SK-N-SH (cell line): ENCODE data around the gene IQSEC3. TPM values are rescaled to one million over a fixed set of nuclear protein-coding genes. Genes with fewer than 3 reads are reported as not detected.

ENCODE experiments used
- CTCF ChIA-PET: fragments of 300-600, 350-600 bp; formaldehyde crosslinking; extraction: SDS; loops from one replicate; lab custom pipeline; 2021; lab: Yijun Ruan, JAX
- POLR2A ChIA-PET: fragments of 350-600 bp; sonication (Branson Sonifier 250); formaldehyde crosslinking; extraction: SDS; loops from one replicate; lab custom pipeline; 2020; ENCODE audit warnings: antibody characterized with exemption, inconsistent platforms; lab: Yijun Ruan, JAX
- DNase-seq: peaks from one replicate; pipeline ENCODE4 v3.0.0; 2012
- H2AFZ ChIP-seq: fragments of 200-600 bp; sonication (generic); 2 replicates; pipeline ENCODE4 v1.8.1; 2016; ENCODE audit warnings: antibody characterized with exemption, mild to moderate bottlenecking, low read depth
- H3F3A ChIP-seq: fragments of 200-600 bp; sonication (generic); replicated peaks from 2 replicates; pipeline ENCODE3; 2016; ENCODE audit warnings: antibody characterized with exemption, mild to moderate bottlenecking; ENCODE audit not compliant: insufficient read depth
- H3K27ac ChIP-seq, 2 experiments: fragments of 200-500 bp in 1 of 2; fragments of 200-600 bp in 1 of 2; sonication (Bioruptor generic) in 1 of 2; sonication (generic), shearing (Covaris generic) in 1 of 2; 2 replicates each; pipeline versions ENCODE4 v1.5.1 to v1.6.1; 2014 to 2016; ENCODE audit warnings: low read depth in 2 of 2, inconsistent platforms in 1 of 2, low read length in 1 of 2, mild to moderate bottlenecking in 1 of 2, mixed read lengths in 1 of 2
- H3K27me3 ChIP-seq: fragments of 200-600 bp; sonication (generic), shearing (Covaris generic); 2 replicates; pipeline ENCODE4 v1.6.1; 2016; ENCODE audit warnings: mixed run types; ENCODE audit not compliant: insufficient read depth
- H3K36me3 ChIP-seq, 2 experiments: fragments of 200-500 bp in 1 of 2; fragments of 200-600 bp in 1 of 2; sonication (Bioruptor generic) in 1 of 2; sonication (generic) in 1 of 2; replicated peaks in 1 of 2; 2 replicates each; pipeline versions ENCODE3 to v1.5.1; 2014 to 2016; ENCODE audit warnings: low read length in 1 of 2, mild to moderate bottlenecking in 1 of 2; ENCODE audit not compliant: insufficient read depth in 2 of 2, control insufficient read depth in 1 of 2
- H3K4me1 ChIP-seq, 2 experiments: fragments of 200-500 bp in 1 of 2; fragments of 200-600 bp in 1 of 2; sonication (Bioruptor generic) in 1 of 2; sonication (generic), shearing (Covaris generic) in 1 of 2; 2 replicates each; pipeline versions ENCODE4 v1.5.1 to v1.6.1; 2014 to 2016; ENCODE audit warnings: low read depth in 1 of 2, low read length in 1 of 2, mixed run types in 1 of 2; ENCODE audit not compliant: insufficient read depth in 2 of 2, control insufficient read depth in 1 of 2
- H3K4me2 ChIP-seq: fragments of 200-600 bp; sonication (generic), shearing (Covaris generic); 2 replicates; pipeline ENCODE4 v1.6.1; 2017; ENCODE audit warnings: mixed run types
- H3K4me3 ChIP-seq, 2 experiments: fragments of 200-500 bp in 1 of 2; fragments of 200-600 bp in 1 of 2; sonication (Bioruptor generic) in 1 of 2; sonication (generic), shearing (Covaris generic) in 1 of 2; 2 replicates each; pipeline versions ENCODE4 v1.5.1 to v1.8.1; 2014 to 2016; ENCODE audit warnings: low read depth in 2 of 2, inconsistent platforms in 1 of 2, low read length in 1 of 2, mild to moderate bottlenecking in 1 of 2, mixed read lengths in 1 of 2, moderate library complexity in 1 of 2
- H3K79me2 ChIP-seq: fragments of 200-600 bp; sonication (generic); 2 replicates; pipeline ENCODE4 v1.8.1; 2017; ENCODE audit warnings: mild to moderate bottlenecking; ENCODE audit not compliant: insufficient read depth
- H3K9ac ChIP-seq: fragments of 200-600 bp; sonication (generic); 2 replicates; pipeline ENCODE4 v1.6.1; 2017; ENCODE audit warnings: mixed run types
- H3K9me2 ChIP-seq: fragments of 200-600 bp; sonication (generic); 2 replicates; pipeline ENCODE4 v1.6.1; 2017; ENCODE audit warnings: mixed run types
- H3K9me3 ChIP-seq: fragments of 200-600 bp; sonication (generic); 2 replicates; pipeline ENCODE4 v1.6.1; 2017; ENCODE audit warnings: mixed run types, mild to moderate bottlenecking, moderate library complexity
- H4K20me1 ChIP-seq: fragments of 200-600 bp; sonication (generic); 2 replicates; pipeline ENCODE4 v1.6.1; 2017; ENCODE audit warnings: mild to moderate bottlenecking, mixed run types; ENCODE audit not compliant: insufficient read depth
- ELF1 ChIP-seq: IDR thresholded peaks from 2 replicates; pipeline ENCODE4 v1.4.0; 2012
- EZH2phosphoT487 ChIP-seq: fragments of 200-600 bp; sonication (generic); IDR thresholded peaks from 2 replicates; pipeline ENCODE4 v1.6.1; 2017; ENCODE audit warnings: low read depth, mixed run types, mild to moderate bottlenecking, antibody characterized with exemption, moderate library complexity, borderline replicate concordance
- FOXJ3 ChIP-seq: sonication (generic); formaldehyde crosslinking; IDR thresholded peaks from 2 replicates; pipeline ENCODE4 v1.5.1; 2020; ENCODE audit warnings: mild to moderate bottlenecking, missing genetic modification reagents
- MEF2A ChIP-seq: IDR thresholded peaks from 2 replicates; pipeline ENCODE4 v1.4.0; 2012; ENCODE audit warnings: low read depth, borderline replicate concordance
- MXI1 ChIP-seq: IDR thresholded peaks from 2 replicates; pipeline ENCODE4 v1.6.1; 2012; ENCODE audit warnings: mild to moderate bottlenecking, low read depth, low read length, improper control_type of control experiment
- NRF1 ChIP-seq: IDR thresholded peaks from 2 replicates; pipeline ENCODE4 v1.6.1; 2012; ENCODE audit warnings: low read depth, mild to moderate bottlenecking, low read length
- POLR2AphosphoS5 ChIP-seq: IDR thresholded peaks from 2 replicates; pipeline ENCODE4 v1.6.1; 2012; ENCODE audit warnings: low read depth, low read length
- RCOR1 ChIP-seq: fragments of 150-350 bp; IDR thresholded peaks from 2 replicates; pipeline ENCODE4 v1.6.1; 2017; ENCODE audit warnings: antibody characterized with exemption, low read length
- RFX5 ChIP-seq: IDR thresholded peaks from 2 replicates; pipeline ENCODE4 v1.6.1; 2012; ENCODE audit warnings: mild to moderate bottlenecking, improper control_type of control experiment, low read length
- SIN3A ChIP-seq: IDR thresholded peaks from 2 replicates; pipeline ENCODE4 v1.6.1; 2012; ENCODE audit warnings: low read depth, mild to moderate bottlenecking, low read length, moderate library complexity, borderline replicate concordance
- TAF1 ChIP-seq: IDR thresholded peaks from 2 replicates; pipeline ENCODE4 v1.6.1; 2012; ENCODE audit warnings: low read depth, mild to moderate bottlenecking, low read length, moderate library complexity, borderline replicate concordance
- TEAD4 ChIP-seq: IDR thresholded peaks from 2 replicates; pipeline ENCODE4 v1.4.0; 2012; ENCODE audit warnings: mild to moderate bottlenecking, borderline replicate concordance; ENCODE audit not compliant: insufficient read depth
- YY1 ChIP-seq: IDR thresholded peaks from 2 replicates; pipeline ENCODE4 v1.4.0; 2012; ENCODE audit warnings: low read depth, mild to moderate bottlenecking
- WGBS: methylation state at CpG from one replicate; pipeline ENCODE4 v1.1.6; 2017; ENCODE audit warnings: low lambda C conversion rate; 5-methylcytosine and 5-hydroxymethylcytosine counted together
- polyA plus RNA-seq, 3 experiments: library from polyadenylated mRNA; depleted of rRNA; stranded (reverse); fragments of >200 nt; gene quantifications; 2 replicates each; pipeline ENCODE4 v1.2.3, GENCODE V29; 2012
- TF ChIP-seq, protein P1 (sequence below): fragments of 150-350 bp; IDR thresholded peaks from 2 replicates; pipeline ENCODE4 v1.6.1; 2016; ENCODE audit warnings: mild to moderate bottlenecking, low read depth, low read length
- TF ChIP-seq, protein P2 (sequence below): fragments of 150-350 bp; IDR thresholded peaks from 2 replicates; pipeline ENCODE4 v1.6.1; 2017; ENCODE audit warnings: antibody characterized with exemption, low read length, low read depth, borderline replicate concordance
- TF ChIP-seq, protein P3 (sequence below): IDR thresholded peaks from 2 replicates; pipeline ENCODE4 v1.6.1; 2012; ENCODE audit warnings: mild to moderate bottlenecking, low read depth, low read length, moderate library complexity
- TF ChIP-seq, protein P4 (sequence below): IDR thresholded peaks from 2 replicates; pipeline ENCODE4; 2012

The IQSEC3 gene
- polyA plus RNA-seq, 1 of the 3 experiments (the other 2 are of a cell fraction), result 0.02 TPM

DNA sequence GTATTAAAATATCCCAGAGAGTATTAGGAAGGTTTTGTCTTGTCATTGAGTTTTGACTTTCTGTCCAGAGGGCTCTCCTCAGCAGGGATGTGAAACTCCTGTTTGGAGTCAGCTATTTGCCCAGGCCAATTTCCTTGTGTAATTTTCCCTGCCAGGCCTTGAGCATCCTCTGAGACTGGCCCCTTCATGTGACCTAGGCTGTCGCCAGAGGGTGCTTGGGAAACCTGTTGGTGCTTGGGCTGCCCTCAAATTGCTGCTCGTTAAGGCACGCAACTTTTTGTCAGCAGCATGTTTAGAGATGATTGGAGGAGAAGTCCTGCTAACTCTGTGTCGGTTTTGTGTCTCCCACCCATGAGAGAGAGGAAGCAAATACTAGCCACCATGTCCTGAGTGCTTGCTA is 39.1 kb downstream of the IQSEC3 start:
- Histone ChIP-seq H3K9ac (no peak overlapping the region), H3K4me3 (no peak overlapping the region), H4K20me1 (no peaks in the 10 kb centered on the region), H3K27me3 (peaks cover 8% of the 10 kb centered on the region; the same call in 1 of the 2 replicates), H2AFZ (no peak overlapping the region), H3K36me3 (no peaks in the 10 kb centered on the region), H3K4me2 (no peak overlapping the region), H3K27ac (no peak overlapping the region), H3K79me2 (no peaks in the 10 kb centered on the region), H3F3A (no peaks in the 10 kb centered on the region), H3K4me1 (peaks cover 0 to 14% of the 10 kb centered on the region in 2 experiments; a peak in 1 of 4 replicates), H3K9me3 (no peaks in the 10 kb centered on the region), H3K9me2 (no peaks in the 10 kb centered on the region)
- ChIA-PET POLR2A (no interaction called here), CTCF (interaction anchor here (0.9 to 4.5 kb wide), 6 partner anchors 23 to 114 kb away, joined by 3 to 29 read pairs (median 4); no protein-coding TSS in a partner anchor)
- 45% methylated on average over 4 of the region's 4 CpGs for WGBS
- no peak for DNase-seq
- TF ChIP-seq MXI1 (no peak), POLR2AphosphoS5 (no peak), TEAD4 (no peak), MEF2A (no peak), FOXJ3 (CRISPR knock-in tag) (no peak), ELF1 (no peak), EZH2phosphoT487 (no peak), YY1 (no peak), NRF1 (no peak)
- TF ChIP-seq, protein P1, sequence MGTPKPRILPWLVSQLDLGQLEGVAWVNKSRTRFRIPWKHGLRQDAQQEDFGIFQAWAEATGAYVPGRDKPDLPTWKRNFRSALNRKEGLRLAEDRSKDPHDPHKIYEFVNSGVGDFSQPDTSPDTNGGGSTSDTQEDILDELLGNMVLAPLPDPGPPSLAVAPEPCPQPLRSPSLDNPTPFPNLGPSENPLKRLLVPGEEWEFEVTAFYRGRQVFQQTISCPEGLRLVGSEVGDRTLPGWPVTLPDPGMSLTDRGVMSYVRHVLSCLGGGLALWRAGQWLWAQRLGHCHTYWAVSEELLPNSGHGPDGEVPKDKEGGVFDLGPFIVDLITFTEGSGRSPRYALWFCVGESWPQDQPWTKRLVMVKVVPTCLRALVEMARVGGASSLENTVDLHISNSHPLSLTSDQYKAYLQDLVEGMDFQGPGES, result no peak
- TF ChIP-seq, protein P2, sequence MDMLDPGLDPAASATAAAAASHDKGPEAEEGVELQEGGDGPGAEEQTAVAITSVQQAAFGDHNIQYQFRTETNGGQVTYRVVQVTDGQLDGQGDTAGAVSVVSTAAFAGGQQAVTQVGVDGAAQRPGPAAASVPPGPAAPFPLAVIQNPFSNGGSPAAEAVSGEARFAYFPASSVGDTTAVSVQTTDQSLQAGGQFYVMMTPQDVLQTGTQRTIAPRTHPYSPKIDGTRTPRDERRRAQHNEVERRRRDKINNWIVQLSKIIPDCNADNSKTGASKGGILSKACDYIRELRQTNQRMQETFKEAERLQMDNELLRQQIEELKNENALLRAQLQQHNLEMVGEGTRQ, result no peak

DNA sequence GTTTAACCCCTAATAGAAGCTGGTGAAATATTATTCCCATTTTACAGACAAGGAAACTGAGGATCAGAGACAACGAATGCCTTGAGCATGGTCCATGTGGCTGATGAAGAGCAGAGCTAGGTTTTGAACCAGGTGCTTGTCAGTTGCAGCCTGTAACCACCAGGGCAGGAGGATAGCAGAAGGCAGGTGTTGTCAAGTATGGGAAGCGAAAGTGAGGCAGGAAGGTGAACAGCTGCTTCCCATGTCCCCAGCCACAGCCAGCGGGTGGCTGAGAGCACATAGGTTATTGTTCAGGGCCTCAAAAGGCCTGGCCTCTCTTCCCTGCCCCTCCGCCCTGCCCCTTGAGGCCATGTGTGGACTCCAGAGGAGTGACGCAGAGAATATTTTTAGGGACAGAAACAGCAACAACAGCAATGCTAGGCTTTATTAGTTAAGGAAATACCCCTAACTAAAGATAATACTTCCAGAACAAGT is 39.6 kb downstream of the IQSEC3 start:
- Histone ChIP-seq H3K4me3 (no peak overlapping the region), H3F3A (no peaks in the 10 kb centered on the region), H3K9ac (no peak overlapping the region), H3K4me1 (peaks cover 0 to 14% of the 10 kb centered on the region in 2 experiments; a peak in 1 of 4 replicates), H3K4me2 (no peak overlapping the region), H3K27ac (no peak overlapping the region), H3K27me3 (peaks cover 12% of the 10 kb centered on the region; the same call in 1 of the 2 replicates), H2AFZ (no peak overlapping the region), H3K9me2 (no peaks in the 10 kb centered on the region), H3K9me3 (no peaks in the 10 kb centered on the region), H3K79me2 (no peaks in the 10 kb centered on the region), H4K20me1 (no peaks in the 10 kb centered on the region), H3K36me3 (no peaks in the 10 kb centered on the region)
- ChIA-PET POLR2A (no interaction called here), CTCF (interaction anchor here (0.9 to 4.5 kb wide), 7 partner anchors 15 to 114 kb away, joined by 3 to 29 read pairs (median 3); no protein-coding TSS in a partner anchor)
- 74% methylated on average over 5 of the region's 5 CpGs for WGBS
- no peak for DNase-seq
- TF ChIP-seq SIN3A (no peak), TEAD4 (no peak), FOXJ3 (CRISPR knock-in tag) (no peak), RCOR1 (no peak), MXI1 (no peak), TAF1 (no peak), RFX5 (no peak), NRF1 (no peak)
- TF ChIP-seq, protein P3, sequence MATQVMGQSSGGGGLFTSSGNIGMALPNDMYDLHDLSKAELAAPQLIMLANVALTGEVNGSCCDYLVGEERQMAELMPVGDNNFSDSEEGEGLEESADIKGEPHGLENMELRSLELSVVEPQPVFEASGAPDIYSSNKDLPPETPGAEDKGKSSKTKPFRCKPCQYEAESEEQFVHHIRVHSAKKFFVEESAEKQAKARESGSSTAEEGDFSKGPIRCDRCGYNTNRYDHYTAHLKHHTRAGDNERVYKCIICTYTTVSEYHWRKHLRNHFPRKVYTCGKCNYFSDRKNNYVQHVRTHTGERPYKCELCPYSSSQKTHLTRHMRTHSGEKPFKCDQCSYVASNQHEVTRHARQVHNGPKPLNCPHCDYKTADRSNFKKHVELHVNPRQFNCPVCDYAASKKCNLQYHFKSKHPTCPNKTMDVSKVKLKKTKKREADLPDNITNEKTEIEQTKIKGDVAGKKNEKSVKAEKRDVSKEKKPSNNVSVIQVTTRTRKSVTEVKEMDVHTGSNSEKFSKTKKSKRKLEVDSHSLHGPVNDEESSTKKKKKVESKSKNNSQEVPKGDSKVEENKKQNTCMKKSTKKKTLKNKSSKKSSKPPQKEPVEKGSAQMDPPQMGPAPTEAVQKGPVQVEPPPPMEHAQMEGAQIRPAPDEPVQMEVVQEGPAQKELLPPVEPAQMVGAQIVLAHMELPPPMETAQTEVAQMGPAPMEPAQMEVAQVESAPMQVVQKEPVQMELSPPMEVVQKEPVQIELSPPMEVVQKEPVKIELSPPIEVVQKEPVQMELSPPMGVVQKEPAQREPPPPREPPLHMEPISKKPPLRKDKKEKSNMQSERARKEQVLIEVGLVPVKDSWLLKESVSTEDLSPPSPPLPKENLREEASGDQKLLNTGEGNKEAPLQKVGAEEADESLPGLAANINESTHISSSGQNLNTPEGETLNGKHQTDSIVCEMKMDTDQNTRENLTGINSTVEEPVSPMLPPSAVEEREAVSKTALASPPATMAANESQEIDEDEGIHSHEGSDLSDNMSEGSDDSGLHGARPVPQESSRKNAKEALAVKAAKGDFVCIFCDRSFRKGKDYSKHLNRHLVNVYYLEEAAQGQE, result no peak
- TF ChIP-seq, protein P4, sequence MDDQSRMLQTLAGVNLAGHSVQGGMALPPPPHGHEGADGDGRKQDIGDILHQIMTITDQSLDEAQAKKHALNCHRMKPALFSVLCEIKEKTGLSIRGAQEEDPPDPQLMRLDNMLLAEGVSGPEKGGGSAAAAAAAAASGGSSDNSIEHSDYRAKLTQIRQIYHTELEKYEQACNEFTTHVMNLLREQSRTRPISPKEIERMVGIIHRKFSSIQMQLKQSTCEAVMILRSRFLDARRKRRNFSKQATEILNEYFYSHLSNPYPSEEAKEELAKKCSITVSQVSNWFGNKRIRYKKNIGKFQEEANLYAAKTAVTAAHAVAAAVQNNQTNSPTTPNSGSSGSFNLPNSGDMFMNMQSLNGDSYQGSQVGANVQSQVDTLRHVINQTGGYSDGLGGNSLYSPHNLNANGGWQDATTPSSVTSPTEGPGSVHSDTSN, result no peak
